ENCODE measurements around the gene EXOSC10.
A peak's percentile ranks its signal among the peaks of the same experiment; 100 is the strongest.

EXOSC10 gene

DNA sequence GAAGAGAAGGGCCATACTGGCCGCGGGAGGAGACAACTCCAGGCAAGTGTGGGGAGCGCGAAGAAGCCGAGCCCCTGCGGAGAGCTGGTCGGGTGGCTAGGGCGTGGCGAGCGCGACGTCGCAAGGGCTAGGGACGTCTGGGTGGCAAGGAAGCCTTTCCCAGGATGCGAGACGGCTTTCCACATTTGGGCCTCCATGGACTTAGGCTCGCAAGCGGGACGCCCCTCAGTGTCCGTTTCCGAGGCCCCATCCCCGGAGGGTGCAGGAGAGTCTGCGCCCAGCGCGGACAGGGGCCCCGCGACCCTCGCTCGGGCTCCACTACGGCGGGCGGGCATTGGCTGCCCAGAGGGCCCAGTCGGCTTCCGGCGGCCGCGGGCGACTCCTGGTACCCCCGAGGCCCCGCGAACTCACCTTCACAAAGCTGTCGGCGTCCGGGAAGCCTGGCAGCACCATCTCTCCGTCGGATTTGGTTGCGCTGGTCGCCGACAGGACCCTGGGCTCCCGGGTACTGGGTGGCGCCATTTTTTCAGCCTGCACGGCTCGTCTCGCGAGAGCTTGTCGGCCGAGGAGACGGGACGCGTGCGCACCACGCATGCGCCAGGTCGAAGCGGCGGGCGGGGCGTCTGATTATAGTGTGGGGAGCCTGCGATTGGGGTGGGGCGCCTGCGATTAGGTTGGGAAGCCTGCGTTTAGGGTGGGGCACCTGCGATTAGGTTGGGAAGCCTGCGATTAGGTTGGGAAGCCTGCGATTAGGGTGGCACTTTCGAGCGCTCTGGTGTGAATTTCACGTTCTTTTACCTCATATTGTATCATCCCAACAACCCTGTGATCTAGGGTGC lies at the start of gene EXOSC10:
EXOSC10 (minus strand) TSS at position 560 of the 839 bp plus-strand sequence; CDS start at position 522, 38 bp downstream.
- peak; percentile 90 for DNase-seq
- in situ Hi-C loops (cut with MboI; ENCODE audit: low pct_unique_long_range_greater_than_20kb, low sequenced_read_pairs): no loop called here

GRCh38 chr1:11147197-11147770 lies 47.6 kb upstream of the EXOSC10 start:
- no peak for DNase-seq
- in situ Hi-C loops (cut with MboI; ENCODE audit: low pct_unique_long_range_greater_than_20kb, low sequenced_read_pairs): no loop called here

DNA sequence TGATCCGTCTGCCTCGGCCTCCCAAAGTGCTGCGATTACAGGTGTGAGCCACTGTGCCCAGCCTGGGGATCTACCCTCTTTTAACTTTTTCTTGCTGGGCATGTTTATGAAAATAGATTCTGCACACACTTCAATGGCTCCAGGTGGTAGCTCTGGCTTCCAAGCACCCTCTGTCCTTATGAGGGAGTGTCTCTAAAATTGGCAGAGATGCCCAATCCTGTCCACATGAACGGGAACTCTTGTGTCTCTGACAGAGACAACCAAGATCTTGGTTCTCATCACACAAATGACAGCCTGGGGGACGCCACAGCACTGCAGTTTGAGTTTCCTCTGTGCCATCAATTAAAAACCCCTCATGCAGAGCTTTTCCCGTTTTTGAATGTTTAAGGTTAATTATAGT lies 46.1 kb upstream of the EXOSC10 start:
- DNase-seq: no peak
- in situ Hi-C loops (cut with MboI; ENCODE audit: low pct_unique_long_range_greater_than_20kb, low sequenced_read_pairs): no loop called here

- no peak for DNase-seq
- in situ Hi-C loops (cut with MboI; ENCODE audit: low pct_unique_long_range_greater_than_20kb, low sequenced_read_pairs): no loop called here
Measured at GRCh38 chr1:11144570-11145256, 45.0 kb upstream of the EXOSC10 start.

GRCh38 chr1:11143907-11144306 lies 44.2 kb upstream of the EXOSC10 start:
- in situ Hi-C loops (cut with MboI; ENCODE audit: low pct_unique_long_range_greater_than_20kb, low sequenced_read_pairs): no loop called here
- DNase-seq: no peak

DNA sequence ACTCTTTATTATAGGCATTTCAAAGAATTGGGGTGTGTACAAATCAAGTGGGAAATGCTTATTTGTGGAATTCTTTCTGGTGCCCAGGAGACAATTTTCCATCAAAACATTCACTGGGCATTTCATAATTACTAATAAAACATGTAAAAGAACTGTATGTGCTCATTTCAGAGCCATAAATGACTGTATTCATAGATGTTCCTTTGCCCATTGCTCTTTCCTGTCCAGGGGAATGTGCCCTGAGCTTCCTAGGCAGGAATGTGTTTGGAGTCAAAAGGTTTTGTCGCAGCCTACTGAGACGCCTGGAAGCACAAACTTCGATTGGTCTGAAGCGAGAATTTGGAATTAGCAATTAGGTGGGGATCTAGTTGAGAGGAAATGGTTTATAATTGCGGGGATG lies 43.7 kb upstream of the EXOSC10 start:
- DNase-seq: no peak
- in situ Hi-C loops (cut with MboI; ENCODE audit: low pct_unique_long_range_greater_than_20kb, low sequenced_read_pairs): no loop called here

GRCh38 chr1:11142618-11143391 lies 43.1 kb upstream of the EXOSC10 start:
- DNase-seq: no peak
- in situ Hi-C loops (cut with MboI; ENCODE audit: low pct_unique_long_range_greater_than_20kb, low sequenced_read_pairs): no loop called here

DNA sequence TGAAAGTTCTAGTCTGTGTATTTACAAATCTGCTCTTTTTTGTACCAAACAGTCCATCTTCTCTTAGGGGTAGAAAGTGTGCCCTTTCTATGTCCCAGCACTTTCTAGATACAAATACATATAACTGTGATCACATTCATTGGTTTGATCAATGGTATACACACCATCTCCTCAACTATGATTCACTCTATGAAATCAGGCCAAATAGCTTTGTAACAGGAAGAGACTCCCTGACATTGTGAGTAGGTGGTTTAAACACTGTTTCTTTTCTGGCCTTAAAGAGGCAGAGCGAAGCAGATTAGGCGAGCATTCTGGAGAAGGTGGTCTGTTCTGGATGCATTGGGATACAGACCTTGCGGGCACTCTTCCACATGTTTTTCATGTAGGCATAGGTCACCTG lies 39.3 kb upstream of the EXOSC10 start:
- DNase-seq: no peak
- in situ Hi-C loops (cut with MboI; ENCODE audit: low pct_unique_long_range_greater_than_20kb, low sequenced_read_pairs): no loop called here

DNA sequence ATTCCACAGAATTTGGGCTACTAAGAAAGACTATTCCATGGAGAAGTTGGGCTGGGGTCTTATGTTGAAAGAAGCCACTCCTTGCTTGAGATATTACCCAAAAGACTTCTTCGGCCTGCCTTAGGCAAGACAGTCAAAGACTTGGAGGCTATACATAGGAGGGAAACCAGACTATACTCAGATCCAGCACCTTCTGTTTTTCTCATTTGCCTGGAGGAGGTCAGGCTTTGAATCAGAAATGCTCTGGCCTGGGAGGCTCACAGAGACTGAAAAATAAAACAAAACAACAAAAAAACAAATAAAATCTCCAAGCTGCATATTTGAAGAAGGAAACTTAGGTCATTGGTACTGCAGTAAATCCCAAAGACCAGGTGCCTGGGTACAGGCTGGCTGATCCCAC lies 38.4 kb upstream of the EXOSC10 start:
- in situ Hi-C loops (cut with MboI; ENCODE audit: low pct_unique_long_range_greater_than_20kb, low sequenced_read_pairs): no loop called here
- DNase-seq: no peak

DNA sequence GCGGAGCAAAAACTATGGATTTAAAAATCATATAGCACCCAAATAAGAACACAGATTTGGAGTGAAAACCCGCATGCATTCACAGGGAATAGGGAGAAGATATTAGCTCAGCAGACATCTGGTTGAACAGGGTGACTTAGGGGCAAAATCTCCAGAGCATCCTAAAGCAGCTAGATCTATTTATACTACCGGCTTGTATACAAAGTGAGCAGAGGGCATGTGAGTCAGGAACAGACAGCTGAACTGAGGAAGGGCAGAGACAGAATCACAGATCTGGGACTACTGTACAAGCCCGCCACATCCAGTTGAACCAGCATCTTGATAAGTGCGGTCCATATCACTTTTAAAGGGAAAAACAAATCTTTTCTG lies 35.2 kb upstream of the EXOSC10 start:
- no peak for DNase-seq
- in situ Hi-C loops (cut with MboI; ENCODE audit: low pct_unique_long_range_greater_than_20kb, low sequenced_read_pairs): no loop called here

DNA sequence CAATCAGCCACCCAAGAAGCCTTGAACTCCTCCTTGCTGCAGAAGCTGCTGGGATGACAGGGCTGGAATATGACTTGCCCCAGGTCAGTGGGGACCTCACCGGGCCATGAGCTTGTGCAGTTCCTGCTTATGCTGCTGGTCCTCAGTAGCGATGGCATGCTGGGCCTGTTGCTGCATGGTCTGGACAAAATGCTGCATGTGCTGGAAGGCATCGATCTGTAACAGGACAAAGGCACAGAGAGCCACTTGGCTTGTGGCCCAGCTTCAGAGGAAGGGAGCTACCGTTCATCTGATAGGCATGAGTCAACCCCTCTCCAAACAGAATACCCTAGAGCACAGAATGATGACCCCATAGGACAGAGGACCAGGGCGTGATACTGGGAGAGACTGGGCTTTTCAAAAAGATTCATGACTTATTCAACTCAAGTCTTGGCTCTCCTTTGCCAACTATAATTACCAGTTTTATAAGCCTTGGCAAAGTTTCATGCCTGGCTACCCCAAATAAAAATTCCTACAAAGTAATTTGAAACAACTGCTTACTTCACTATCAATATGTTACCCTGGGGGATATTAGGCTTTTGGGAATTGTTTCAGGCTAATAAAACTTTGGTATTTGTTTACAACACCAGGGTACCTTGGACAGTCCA lies 34.7 kb upstream of the EXOSC10 start:
- in situ Hi-C loops (cut with MboI; ENCODE audit: low pct_unique_long_range_greater_than_20kb, low sequenced_read_pairs): no loop called here
- no peak for DNase-seq

GRCh38 chr1:11132563-11133293 lies 33.1 kb upstream of the EXOSC10 start:
- no peak for DNase-seq
- in situ Hi-C loops (cut with MboI; ENCODE audit: low pct_unique_long_range_greater_than_20kb, low sequenced_read_pairs): no loop called here

DNA sequence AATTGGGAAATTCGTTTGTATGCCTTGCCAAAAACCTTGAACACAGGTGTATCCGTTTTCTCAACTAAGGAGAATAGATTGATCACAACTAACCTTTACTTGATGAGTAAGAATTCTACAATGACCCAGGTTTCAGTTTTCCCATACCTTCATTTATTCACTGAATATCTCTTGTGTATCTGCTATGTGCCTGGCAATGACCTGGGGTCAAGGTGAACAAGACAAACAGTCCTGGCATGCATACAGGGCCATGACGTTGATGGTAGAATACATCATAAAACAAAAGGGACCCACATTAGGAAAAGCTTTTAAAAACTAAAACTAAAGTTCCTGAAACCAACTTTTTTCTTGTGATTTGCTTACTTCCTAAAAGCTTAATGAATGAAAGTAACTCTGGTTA lies 32.1 kb upstream of the EXOSC10 start:
- DNase-seq: no peak
- in situ Hi-C loops (cut with MboI; ENCODE audit: low pct_unique_long_range_greater_than_20kb, low sequenced_read_pairs): no loop called here

- in situ Hi-C loops (cut with MboI; ENCODE audit: low pct_unique_long_range_greater_than_20kb, low sequenced_read_pairs): no loop called here
- no peak for DNase-seq
Measured at GRCh38 chr1:11130406-11130805, 30.7 kb upstream of the EXOSC10 start.

GRCh38 chr1:11129649-11130390 lies 30.2 kb upstream of the EXOSC10 start:
- no peak for DNase-seq
- in situ Hi-C loops (cut with MboI; ENCODE audit: low pct_unique_long_range_greater_than_20kb, low sequenced_read_pairs): no loop called here

GRCh38 chr1:11126569-11126968 lies 26.9 kb upstream of the EXOSC10 start:
- DNase-seq: no peak
- in situ Hi-C loops (cut with MboI; ENCODE audit: low pct_unique_long_range_greater_than_20kb, low sequenced_read_pairs): no loop called here

- DNase-seq: no peak
- in situ Hi-C loops (cut with MboI; ENCODE audit: low pct_unique_long_range_greater_than_20kb, low sequenced_read_pairs): no loop called here
Measured at GRCh38 chr1:11125931-11126330, 26.3 kb upstream of the EXOSC10 start.

DNA sequence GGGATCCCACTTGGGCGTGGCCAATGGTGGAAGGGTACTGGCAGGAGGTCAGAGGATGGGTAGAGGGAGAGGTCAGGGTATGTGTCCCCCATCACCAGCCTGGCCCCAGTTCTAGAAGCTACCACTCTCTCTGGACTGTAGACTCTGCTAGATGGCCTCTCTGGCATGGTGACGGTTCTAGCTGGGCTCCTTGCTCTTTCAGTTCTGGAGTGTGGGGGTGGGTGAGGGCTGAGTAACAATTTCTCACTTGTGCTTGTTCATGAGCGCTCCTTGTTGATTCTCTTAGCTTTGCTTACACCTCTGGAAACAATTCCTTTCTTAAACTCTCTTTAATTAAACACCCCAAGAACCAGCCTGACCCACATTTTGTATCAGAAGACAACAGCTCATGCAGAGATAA lies 25.3 kb upstream of the EXOSC10 start:
- DNase-seq: no peak
- in situ Hi-C loops (cut with MboI; ENCODE audit: low pct_unique_long_range_greater_than_20kb, low sequenced_read_pairs): no loop called here
